Mammary epithelial cell (primary cell): ENCODE measurements around the gene SORD.
"Not testable (repeated sequence)": the region's sequence is repeated elsewhere in the genome, so short reads cannot be mapped to it uniquely, and the experiment has no call there.

Experiments used
- EZH2 ChIP-seq: IDR thresholded peaks from 2 replicates; pipeline ENCODE4 v1.6.1; 2012; ENCODE audit warnings: low read length, inconsistent platforms, borderline replicate concordance
- TF ChIP-seq, protein P1 (sequence below), 2 donors: IDR thresholded peaks in 1 of 2; conservative IDR thresholded peaks in 1 of 2; 2 replicates each; pipeline ENCODE4 v1.5.1; 2011 to 2012; ENCODE audit warnings: inconsistent platforms in 2 of 2, low read length in 2 of 2, mild to moderate bottlenecking in 2 of 2, control low read depth in 1 of 2, low read depth in 1 of 2; ENCODE audit not compliant: insufficient read depth in 1 of 2; ENCODE audit errors: extremely low read depth in 1 of 2

DNA sequence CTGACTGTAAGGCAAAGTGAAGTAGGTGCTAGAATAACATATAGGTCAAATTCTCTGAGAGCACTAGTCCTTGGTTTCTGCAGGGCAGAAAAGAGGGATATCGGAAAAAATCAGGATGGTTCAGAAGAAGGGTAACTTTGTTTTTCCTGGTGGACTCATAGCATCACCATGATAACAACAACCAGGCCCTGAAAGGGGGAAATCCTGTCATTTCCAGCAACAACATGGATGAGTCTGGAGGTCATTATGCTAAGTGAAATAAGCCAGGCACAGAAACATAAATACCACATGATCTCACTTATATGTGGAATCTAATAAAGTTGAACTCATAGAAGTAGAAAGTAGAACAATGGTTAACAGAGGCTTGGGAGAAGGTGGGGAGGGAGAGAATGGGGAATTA lies 38.9 kb upstream of the SORD start:
- TF ChIP-seq, protein P1, sequence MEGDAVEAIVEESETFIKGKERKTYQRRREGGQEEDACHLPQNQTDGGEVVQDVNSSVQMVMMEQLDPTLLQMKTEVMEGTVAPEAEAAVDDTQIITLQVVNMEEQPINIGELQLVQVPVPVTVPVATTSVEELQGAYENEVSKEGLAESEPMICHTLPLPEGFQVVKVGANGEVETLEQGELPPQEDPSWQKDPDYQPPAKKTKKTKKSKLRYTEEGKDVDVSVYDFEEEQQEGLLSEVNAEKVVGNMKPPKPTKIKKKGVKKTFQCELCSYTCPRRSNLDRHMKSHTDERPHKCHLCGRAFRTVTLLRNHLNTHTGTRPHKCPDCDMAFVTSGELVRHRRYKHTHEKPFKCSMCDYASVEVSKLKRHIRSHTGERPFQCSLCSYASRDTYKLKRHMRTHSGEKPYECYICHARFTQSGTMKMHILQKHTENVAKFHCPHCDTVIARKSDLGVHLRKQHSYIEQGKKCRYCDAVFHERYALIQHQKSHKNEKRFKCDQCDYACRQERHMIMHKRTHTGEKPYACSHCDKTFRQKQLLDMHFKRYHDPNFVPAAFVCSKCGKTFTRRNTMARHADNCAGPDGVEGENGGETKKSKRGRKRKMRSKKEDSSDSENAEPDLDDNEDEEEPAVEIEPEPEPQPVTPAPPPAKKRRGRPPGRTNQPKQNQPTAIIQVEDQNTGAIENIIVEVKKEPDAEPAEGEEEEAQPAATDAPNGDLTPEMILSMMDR (conservative IDR thresholded peaks at IDR 0.05 in 1 of 2, IDR thresholded peaks at IDR 0.05 in 1 of 2; ENCODE audit: extremely low read depth in 1 of 2, insufficient read depth in 1 of 2, low read depth in 1 of 2, low read length in 2 of 2), result not testable (repeated sequence)
- not testable (repeated sequence) for TF ChIP-seq EZH2
